GM19455 (cell line): ENCODE data around the gene PHEX.

Experiments
- ATAC-seq: cut with Tn5 transposase; IDR thresholded peaks from one replicate; pipeline ENCODE4 v1.9.1; 2021; ENCODE audit not compliant: unreplicated experiment

PHEX gene

GRCh38 chrX:22097012-22097694 lies 65.0 kb downstream of the PHEX start:
- no peak for ATAC-seq

GRCh38 chrX:22105231-22105630 lies 73.1 kb downstream of the PHEX start:
- ATAC-seq: no peak

GRCh38 chrX:22105971-22106370 lies 73.8 kb downstream of the PHEX start:
- no peak for ATAC-seq

GRCh38 chrX:22109442-22109841 lies 77.3 kb downstream of the PHEX start:
- no peak for ATAC-seq

GRCh38 chrX:22110729-22111494 lies 78.8 kb downstream of the PHEX start:
- ATAC-seq: no peak

- ATAC-seq: no peak
Observed at GRCh38 chrX:22116605-22117546, 84.8 kb downstream of the PHEX start.

- ATAC-seq: no peak
Observed at GRCh38 chrX:22117633-22118032, 85.5 kb downstream of the PHEX start.

GRCh38 chrX:22118161-22118830 lies 86.2 kb downstream of the PHEX start:
- ATAC-seq: no peak

- ATAC-seq: no peak
Observed at GRCh38 chrX:22121161-22121560, 89.0 kb downstream of the PHEX start.

GRCh38 chrX:22122510-22122909 lies 90.4 kb downstream of the PHEX start:
- no peak for ATAC-seq

GRCh38 chrX:22124098-22124497 lies 92.0 kb downstream of the PHEX start:
- no peak for ATAC-seq

- ATAC-seq: no peak
Observed at GRCh38 chrX:22125481-22125880, 93.4 kb downstream of the PHEX start.

GRCh38 chrX:22126327-22126726 lies 94.2 kb downstream of the PHEX start:
- no peak for ATAC-seq

GRCh38 chrX:22128961-22129360 lies 96.8 kb downstream of the PHEX start:
- no peak for ATAC-seq

GRCh38 chrX:22134681-22135080 lies 102.6 kb downstream of the PHEX start:
- no peak for ATAC-seq

- ATAC-seq: no peak
Observed at GRCh38 chrX:22135171-22135711, 103.1 kb downstream of the PHEX start.

- ATAC-seq: no peak
Observed at GRCh38 chrX:22135994-22136684, 104.0 kb downstream of the PHEX start.

- ATAC-seq: no peak
Observed at GRCh38 chrX:22136711-22137110, 104.6 kb downstream of the PHEX start.

GRCh38 chrX:22139822-22140221 lies 107.7 kb downstream of the PHEX start:
- no peak for ATAC-seq
